GM12878 (cell line): ENCODE measurements around the gene MMP7. TPM values are rescaled to one million over a fixed set of nuclear protein-coding genes. Genes with fewer than 3 reads are reported as not detected.

ENCODE experiments used
- BCL11A ChIP-seq: IDR thresholded peaks from 2 replicates; pipeline ENCODE4 v1.6.1; 2011; ENCODE audit warnings: low read depth, low read length
- BRCA1 ChIP-seq: IDR thresholded peaks from 2 replicates; pipeline ENCODE4 v1.6.1; 2011; ENCODE audit warnings: low read depth, low read length, improper control_type of control experiment
- CBX3 ChIP-seq: fragments of 200-600 bp; sonication (generic); IDR thresholded peaks from 2 replicates; pipeline ENCODE4 v1.6.1; 2016; ENCODE audit warnings: low read depth, borderline replicate concordance
- CHD1 ChIP-seq: IDR thresholded peaks from 2 replicates; pipeline ENCODE4 v1.6.1; 2012; ENCODE audit warnings: low read depth, low read length, improper control_type of control experiment
- CUX1 ChIP-seq: IDR thresholded peaks from 2 replicates; pipeline ENCODE4 v1.6.1; 2012; ENCODE audit warnings: improper control_type of control experiment, low read depth, low read length; ENCODE audit not compliant: insufficient replicate concordance
- EP300 ChIP-seq, 2 experiments: fragments of 150-350 bp in 1 of 2; IDR thresholded peaks; 2 replicates each; pipeline ENCODE4 v1.6.1; 2011 to 2012; ENCODE audit warnings: low read depth in 2 of 2, low read length in 2 of 2, borderline replicate concordance in 1 of 2, improper control_type of control experiment in 1 of 2, inconsistent platforms in 1 of 2; ENCODE audit not compliant: control insufficient read depth in 1 of 2
- IRF4 ChIP-seq: IDR thresholded peaks from 2 replicates; pipeline ENCODE4 v1.6.1; 2011; ENCODE audit warnings: low read depth, low read length
- JUNB ChIP-seq: IDR thresholded peaks from 2 replicates; pipeline ENCODE4 v1.6.1; 2016; ENCODE audit warnings: antibody characterized with exemption, mild to moderate bottlenecking
- MAX ChIP-seq: IDR thresholded peaks from 2 replicates; pipeline ENCODE4 v1.6.1; 2012; ENCODE audit warnings: low read depth, low read length, improper control_type of control experiment
- NBN ChIP-seq: fragments of 450-650 bp; IDR thresholded peaks from 2 replicates; pipeline ENCODE4 v1.6.1; 2016
- NFIC ChIP-seq: IDR thresholded peaks from 2 replicates; pipeline ENCODE4 v1.6.1; 2012; ENCODE audit warnings: low read depth, mild to moderate bottlenecking, inconsistent platforms, low read length, moderate library complexity
- NFYA ChIP-seq: IDR thresholded peaks from 2 replicates; pipeline ENCODE4 v1.6.1; 2011; ENCODE audit warnings: low read depth, mild to moderate bottlenecking, low read length, improper control_type of control experiment, borderline replicate concordance
- SMAD5 ChIP-seq: IDR thresholded peaks from 2 replicates; pipeline ENCODE4 v1.6.1; 2016; ENCODE audit warnings: antibody characterized with exemption, low read depth
- SMC3 ChIP-seq: IDR thresholded peaks from 2 replicates; pipeline ENCODE4 v1.6.1; 2011; ENCODE audit warnings: low read length, improper control_type of control experiment, borderline replicate concordance
- SREBF1 ChIP-seq: IDR thresholded peaks from 2 replicates; pipeline ENCODE4 v1.6.1; 2012; ENCODE audit warnings: mild to moderate bottlenecking, low read length
- TCF3 ChIP-seq: IDR thresholded peaks from 2 replicates; pipeline ENCODE4 v1.6.1; 2012; ENCODE audit warnings: low read depth, mild to moderate bottlenecking, low read length, borderline replicate concordance; ENCODE audit not compliant: insufficient read depth
- ZNF592 ChIP-seq: fragments of 450-650 bp; IDR thresholded peaks from 2 replicates; pipeline ENCODE4 v1.6.1; 2017; ENCODE audit warnings: mild to moderate bottlenecking, moderate library complexity
- polyA plus RNA-seq, 11 experiments: library from polyadenylated mRNA; depleted of rRNA in 4 of 11; unstranded in 6 of 11; stranded (reverse) in 5 of 11; fragments of >200 nt; fragmentation: Nextera tagmentation in 4 of 11; fragmentation: Illumina TruSeq in 1 of 11; extraction: Ambion mirVana in 4 of 11; extraction: Trizol in 1 of 11; gene quantifications; 1 replicate in 1 of 11; 2 replicates in 10 of 11; pipeline versions ENCODE4 v1.2.1 to v1.2.3, GENCODE V29; 2011 to 2016; ENCODE audit warnings: inconsistent platforms in 2 of 11, missing spikeins in 2 of 11, low read depth in 1 of 11
- total RNA-seq, 4 experiments: library from RNA; depleted of rRNA in 3 of 4; stranded (reverse); fragments of >200 nt in 3 of 4; fragmentation: Illumina TruSeq in 1 of 4; extraction: Trizol in 1 of 4; gene quantifications; 2 replicates each; pipeline versions ENCODE4 v1.2.1 to v1.2.3, GENCODE V29; 2013 to 2021
- TF ChIP-seq, protein P1 (sequence below): IDR thresholded peaks from 2 replicates; pipeline ENCODE4 v1.6.1; 2011; ENCODE audit warnings: borderline replicate concordance, low read depth, mild to moderate bottlenecking, moderate library complexity, low read length; ENCODE audit not compliant: insufficient read depth, poor library complexity, severe bottlenecking

The MMP7 gene
- total and polyA plus RNA-seq, 10 of the 15 experiments (the other 5 are each of a cell fraction or from before 2014, with no cell fraction given) = 0.63 to 18.0 (median 1.1) TPM

- TF ChIP-seq SREBF1 (no peak), CUX1 (no peak), NFIC (peak; percentile 54; the same call in 1 of the 2 replicates), MAX (0 out of 2 replicates have a peak, but pooled peaks have one; percentile 25), NFYA (no peak), IRF4 (0 out of 2 replicates have a peak, but pooled peaks have one; percentile 23), EP300 (IDR thresholded peaks at IDR 0.05; ENCODE audit: borderline replicate concordance in 1 of 2, control insufficient read depth in 1 of 2, low read depth in 2 of 2, low read length in 2 of 2) (peak; percentile 67 to 68; a peak in 3 of 4 replicates), SMC3 (peak; percentile 93), BCL11A (no peak), BRCA1 (no peak), SMAD5 (no peak), JUNB (peak; percentile 63), CHD1 (no peak), CBX3 (no peak), TCF3 (no peak), NBN (peak; percentile 51), ZNF592 (no peak)
- TF ChIP-seq, protein P1, sequence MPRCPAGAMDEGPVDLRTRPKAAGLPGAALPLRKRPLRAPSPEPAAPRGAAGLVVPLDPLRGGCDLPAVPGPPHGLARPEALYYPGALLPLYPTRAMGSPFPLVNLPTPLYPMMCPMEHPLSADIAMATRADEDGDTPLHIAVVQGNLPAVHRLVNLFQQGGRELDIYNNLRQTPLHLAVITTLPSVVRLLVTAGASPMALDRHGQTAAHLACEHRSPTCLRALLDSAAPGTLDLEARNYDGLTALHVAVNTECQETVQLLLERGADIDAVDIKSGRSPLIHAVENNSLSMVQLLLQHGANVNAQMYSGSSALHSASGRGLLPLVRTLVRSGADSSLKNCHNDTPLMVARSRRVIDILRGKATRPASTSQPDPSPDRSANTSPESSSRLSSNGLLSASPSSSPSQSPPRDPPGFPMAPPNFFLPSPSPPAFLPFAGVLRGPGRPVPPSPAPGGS = no peak
Observed at GRCh38 chr11:102495161-102496042, 35.1 kb downstream of the MMP7 start (continued).
